Memory B cell (primary cell): ENCODE results near the gene KRTAP15-1.

Experiments used
- ATAC-seq: fragments of 150-1000 bp; cut with Tn5 transposase; 2 replicates; pipeline ENCODE4 v1.10.0; 2021; ENCODE audit warnings: low read depth, mild to moderate bottlenecking, moderate library complexity
- DNase-seq, 2 donors: peaks; one replicate each; pipeline ENCODE4 v3.0.0; 2022; ENCODE audit warnings: low spot score in 2 of 2
- H3K27ac Mint-ChIP-seq: one replicate; pipeline ENCODE4 v1.8.0; 2022; ENCODE audit warnings: mild to moderate bottlenecking, moderate library complexity, mixed read lengths
- H3K27me3 Mint-ChIP-seq: one replicate; pipeline ENCODE4 v1.8.0; 2022; ENCODE audit warnings: mixed read lengths
- H3K36me3 Mint-ChIP-seq: one replicate; pipeline ENCODE4 v1.8.0; 2022; ENCODE audit warnings: mild to moderate bottlenecking, mixed read lengths
- H3K4me1 Mint-ChIP-seq: one replicate; pipeline ENCODE4 v1.8.0; 2022; ENCODE audit warnings: mixed read lengths
- H3K4me3 Mint-ChIP-seq: one replicate; pipeline ENCODE4 v1.8.0; 2022; ENCODE audit warnings: mild to moderate bottlenecking, moderate library complexity, mixed read lengths
- H3K9me3 Mint-ChIP-seq: one replicate; pipeline ENCODE4 v1.8.0; 2022; ENCODE audit warnings: mixed read lengths

KRTAP15-1 gene

DNA sequence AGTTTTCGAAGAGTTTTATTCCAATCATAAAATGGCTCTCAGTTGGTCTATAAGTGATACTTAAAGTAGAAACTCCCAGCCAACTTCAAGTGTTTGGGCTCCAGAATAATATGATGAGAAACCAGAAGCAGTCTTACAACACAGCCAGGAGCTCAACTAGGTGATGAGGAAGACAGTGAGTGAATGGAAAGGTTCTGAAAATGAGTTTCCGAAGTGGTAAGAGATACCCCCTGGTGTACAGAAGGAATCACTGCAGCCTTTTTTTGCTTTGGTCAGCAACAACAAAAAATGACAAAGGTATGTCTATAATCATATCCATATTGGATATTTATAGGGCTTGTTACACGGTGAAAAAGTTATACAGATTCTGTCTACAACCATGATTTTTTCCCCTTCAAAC is 23.6 kb downstream of the KRTAP15-1 start:
- DNase-seq (no peak), ATAC-seq (no peak)
- H3K4me3 Mint-ChIP-seq, result no peak overlapping the region
- no peaks in the 10 kb centered on the region for H3K4me1 Mint-ChIP-seq
- H3K9me3 Mint-ChIP-seq, result peaks cover 6% of the 10 kb centered on the region
- no peaks in the 10 kb centered on the region for H3K27me3 Mint-ChIP-seq
- no peaks in the 10 kb centered on the region for H3K36me3 Mint-ChIP-seq
- H3K27ac Mint-ChIP-seq, result no peak overlapping the region

DNA sequence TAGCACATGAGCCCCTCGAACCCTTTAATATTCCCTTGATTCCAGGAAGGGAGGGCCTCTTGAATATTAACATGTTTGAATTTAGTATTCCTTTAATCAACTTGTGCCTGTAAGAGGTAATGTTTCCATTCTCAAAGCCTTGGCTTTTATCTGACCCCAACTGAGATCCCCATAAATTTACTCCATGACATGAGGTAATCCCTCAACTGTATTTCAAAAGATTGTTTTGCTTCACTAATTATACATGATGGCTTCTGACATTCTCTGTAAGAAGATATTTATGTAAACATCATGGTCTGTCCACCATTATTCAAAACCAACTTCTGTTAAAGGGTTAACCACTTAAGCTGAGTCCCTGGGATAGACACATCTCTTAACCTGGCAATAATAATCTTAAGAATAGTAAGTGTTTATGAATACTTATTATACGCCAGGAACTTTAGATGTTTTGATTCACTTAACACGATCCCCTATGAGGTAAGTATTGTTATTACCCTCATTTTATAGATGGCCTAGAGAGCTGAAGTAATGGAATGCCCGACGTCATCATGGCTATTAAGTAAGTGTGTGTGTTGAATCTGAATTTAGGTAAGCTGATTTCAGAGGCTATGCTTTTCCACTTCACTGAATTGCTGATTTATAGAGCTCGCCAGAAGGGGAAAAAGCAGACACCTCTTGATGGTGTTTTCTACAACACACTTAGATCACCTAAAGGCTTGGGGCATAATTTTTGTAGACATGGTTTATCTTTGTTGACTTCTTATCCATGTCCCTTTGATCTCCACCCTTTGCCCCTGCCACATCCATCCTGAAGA is 29.0 kb downstream of the KRTAP15-1 start:
- Mint-ChIP-seq H3K27ac (no peak overlapping the region), H3K9me3 (peaks cover 6% of the 10 kb centered on the region), H3K27me3 (no peaks in the 10 kb centered on the region), H3K36me3 (no peaks in the 10 kb centered on the region), H3K4me3 (no peak overlapping the region), H3K4me1 (no peaks in the 10 kb centered on the region)
- no peak for ATAC-seq
- DNase-seq, result no peak

DNA sequence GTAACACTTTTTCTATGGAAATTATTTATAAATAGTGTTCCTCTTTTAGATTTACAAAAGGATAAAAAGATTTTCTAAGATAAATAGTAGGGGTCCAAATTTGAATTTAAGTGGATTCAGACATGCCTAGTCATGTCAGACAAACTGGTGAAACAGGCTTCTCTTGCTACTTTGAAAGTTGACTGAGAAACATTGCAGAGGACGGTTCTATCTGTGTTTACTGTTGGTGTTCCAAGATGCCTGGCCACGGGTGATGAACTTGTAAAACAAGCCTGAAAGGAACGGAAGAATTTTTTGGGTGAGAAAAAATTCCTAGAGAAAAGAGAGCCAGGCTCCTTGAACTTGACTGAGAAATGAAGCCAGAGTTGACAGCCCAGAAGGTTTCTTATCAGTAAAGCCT is 37.9 kb downstream of the KRTAP15-1 start:
- ATAC-seq (no peak), DNase-seq (no peak)
- Mint-ChIP-seq H3K27ac (no peak overlapping the region), H3K4me3 (no peak overlapping the region), H3K4me1 (no peaks in the 10 kb centered on the region), H3K36me3 (no peaks in the 10 kb centered on the region), H3K9me3 (peaks cover 2% of the 10 kb centered on the region), H3K27me3 (no peaks in the 10 kb centered on the region)

- ATAC-seq (no peak), DNase-seq (no peak)
- H3K4me3 Mint-ChIP-seq, result no peak overlapping the region
- H3K36me3 Mint-ChIP-seq, result no peaks in the 10 kb centered on the region
- H3K4me1 Mint-ChIP-seq, result no peaks in the 10 kb centered on the region
- H3K9me3 Mint-ChIP-seq, result peaks cover 2% of the 10 kb centered on the region
- no peak overlapping the region for H3K27ac Mint-ChIP-seq
- no peaks in the 10 kb centered on the region for H3K27me3 Mint-ChIP-seq
Measured at GRCh38 chr21:30479259-30479658, 39.2 kb downstream of the KRTAP15-1 start.

DNA sequence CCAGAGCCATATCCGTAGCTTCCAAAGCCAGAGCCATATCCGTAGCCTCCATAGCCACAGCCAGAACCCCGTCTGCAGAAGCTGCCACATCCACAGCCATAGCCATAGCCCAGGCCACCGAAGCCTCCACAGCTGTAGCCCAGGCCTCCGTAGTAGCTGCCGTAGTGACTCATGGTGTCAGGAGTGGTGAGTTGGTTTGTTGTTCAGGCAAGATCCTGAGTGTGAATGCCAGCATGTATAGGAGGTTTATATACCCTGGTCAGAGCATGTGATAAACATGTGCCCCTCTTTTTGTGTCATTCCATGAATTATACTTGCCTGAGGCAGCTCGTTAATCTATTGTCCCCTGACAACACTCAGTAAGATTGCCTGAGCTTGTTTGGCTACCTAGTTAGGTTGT is 40.1 kb downstream of the KRTAP15-1 start, which contains the start of gene KRTAP19-1:
Gene KRTAP19-1 (minus strand): TSS at position 223 of the 400 bp plus-strand sequence. CDS start 50 bp downstream, at position 173.
- Mint-ChIP-seq H3K27ac (no peak within 1 kb of the TSS), H3K9me3 (peaks cover 2% of the 10 kb centered on the region), H3K36me3 (no peaks in the 10 kb centered on the region)

GRCh38 chr21:30482130-30482529 is 42.1 kb downstream of the KRTAP15-1 start:
- Mint-ChIP-seq H3K27me3 (no peaks in the 10 kb centered on the region), H3K27ac (no peak overlapping the region), H3K36me3 (no peaks in the 10 kb centered on the region), H3K9me3 (peaks cover 3% of the 10 kb centered on the region), H3K4me3 (no peak overlapping the region), H3K4me1 (no peaks in the 10 kb centered on the region)
- DNase-seq, result no peak
- no peak for ATAC-seq

More for the DNA sequence above, 40.1 kb downstream of the KRTAP15-1 start, which contains the start of gene KRTAP19-1:
- Mint-ChIP-seq H3K27me3 (no peaks in the 10 kb centered on the region), H3K4me1 (no peaks in the 10 kb centered on the region), H3K4me3 (no peak within 1 kb of the TSS)
- no peak for ATAC-seq
- DNase-seq, result no peak

DNA sequence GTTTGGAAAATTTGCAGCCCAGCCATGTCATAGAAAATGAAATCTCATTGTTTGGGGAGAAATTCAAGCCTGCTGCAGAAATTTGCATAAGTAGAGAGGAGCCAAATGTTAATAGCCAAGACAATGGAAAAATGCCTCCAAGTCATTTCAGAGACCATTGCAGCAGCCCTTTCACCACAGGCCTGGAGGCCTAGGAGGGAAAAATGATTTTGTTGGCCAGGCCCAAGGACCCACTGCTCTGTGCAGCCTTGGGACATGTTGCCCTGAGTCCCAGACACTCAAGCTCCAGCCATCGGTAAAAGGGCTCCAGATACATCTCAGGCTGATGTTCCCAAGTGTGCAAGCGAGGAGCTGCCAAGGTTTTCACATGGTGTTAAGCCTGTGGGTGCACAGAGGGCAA is 46.1 kb downstream of the KRTAP15-1 start:
- Mint-ChIP-seq H3K4me1 (no peaks in the 10 kb centered on the region), H3K9me3 (peaks cover 3% of the 10 kb centered on the region), H3K27ac (no peak overlapping the region), H3K36me3 (no peaks in the 10 kb centered on the region), H3K4me3 (no peak overlapping the region), H3K27me3 (no peaks in the 10 kb centered on the region)
- ATAC-seq, result no peak
- DNase-seq, result no peak

GRCh38 chr21:30487336-30487735 is 47.3 kb downstream of the KRTAP15-1 start, which contains the start of gene KRTAP19-2:
TSS of gene KRTAP19-2 (minus strand) at chr21:30487436. CDS start at chr21:30487348, 88 bp downstream.
- Mint-ChIP-seq H3K4me3 (no peak within 1 kb of the TSS), H3K36me3 (no peaks in the 10 kb centered on the region), H3K4me1 (no peaks in the 10 kb centered on the region), H3K9me3 (peaks cover 3% of the 10 kb centered on the region), H3K27me3 (no peaks in the 10 kb centered on the region), H3K27ac (no peak within 1 kb of the TSS)
- no peak for ATAC-seq
- DNase-seq, result no peak
